Common myeloid progenitor, CD34-positive (primary cell): ENCODE results near the gene KLHDC7B.

Experiments used
- CTCF ChIA-PET: fragments of 350-600 bp; sonication (Branson Sonifier 250); formaldehyde crosslinking; loops from one replicate; lab custom pipeline; 2021; ENCODE audit warnings: antibody characterized with exemption; lab: Charles Lee
- POLR2A ChIA-PET: fragments of 350-600 bp; sonication (Branson Sonifier 250); formaldehyde crosslinking; loops from one replicate; lab custom pipeline; 2021; ENCODE audit warnings: antibody characterized with exemption; lab: Charles Lee
- DNase-seq, 3 donors: peaks; one replicate each; pipeline versions ENCODE4 v3.0.0 to v3.0.0-alpha.2; 2013
- H3K27ac ChIP-seq, 2 experiments: 1 replicate in 1 of 2; 2 replicates in 1 of 2; pipeline ENCODE4 v1.7.0; 2013; ENCODE audit warnings: inconsistent platforms in 2 of 2, low read length in 2 of 2, mild to moderate bottlenecking in 2 of 2, low read depth in 1 of 2, moderate library complexity in 1 of 2; ENCODE audit not compliant: severe bottlenecking in 2 of 2, insufficient read depth in 1 of 2, poor library complexity in 1 of 2
- H3K27me3 ChIP-seq, 5 experiments: replicated peaks in 2 of 5; 1 replicate in 3 of 5; 2 replicates in 2 of 5; pipeline versions ENCODE4 v1.6.1 to v1.7.0; 2013; ENCODE audit warnings: low read length in 4 of 5, mild to moderate bottlenecking in 2 of 5, moderate library complexity in 2 of 5, inconsistent platforms in 1 of 5; ENCODE audit not compliant: insufficient read depth in 5 of 5, control insufficient read depth in 4 of 5
- H3K36me3 ChIP-seq, 4 experiments: 1 replicate in 2 of 4; 2 replicates in 2 of 4; pipeline versions ENCODE4 v1.6.1 to v1.7.0; 2013; ENCODE audit warnings: low read length in 3 of 4, control low read depth in 1 of 4, mild to moderate bottlenecking in 1 of 4; ENCODE audit not compliant: control insufficient read depth in 4 of 4, insufficient read depth in 4 of 4
- H3K4me1 ChIP-seq, 4 experiments: 1 replicate in 3 of 4; 2 replicates in 1 of 4; pipeline versions ENCODE4 v1.6.1 to v1.7.1; 2013; ENCODE audit warnings: low read length in 3 of 4, mild to moderate bottlenecking in 3 of 4, control low read depth in 1 of 4, inconsistent platforms in 1 of 4, moderate library complexity in 1 of 4; ENCODE audit not compliant: control insufficient read depth in 4 of 4, insufficient read depth in 4 of 4; ENCODE audit errors: control extremely low read depth in 1 of 4
- H3K4me3 ChIP-seq, 7 experiments: 1 replicate in 4 of 7; 2 replicates in 3 of 7; pipeline versions ENCODE4 v1.5.1 to v1.7.0; 2013; ENCODE audit warnings: mild to moderate bottlenecking in 7 of 7, low read length in 6 of 7, moderate library complexity in 6 of 7, inconsistent platforms in 2 of 7, low read depth in 2 of 7, control low read depth in 1 of 7; ENCODE audit not compliant: insufficient read depth in 4 of 7, control insufficient read depth in 1 of 7; ENCODE audit errors: extremely low read depth in 1 of 7
- H3K9me3 ChIP-seq, 5 experiments: 1 replicate in 4 of 5; 2 replicates in 1 of 5; pipeline versions ENCODE4 v1.6.1 to v1.7.1; 2013; ENCODE audit warnings: low read length in 4 of 5, mild to moderate bottlenecking in 2 of 5, inconsistent platforms in 1 of 5, low read depth in 1 of 5, moderate library complexity in 1 of 5; ENCODE audit not compliant: control insufficient read depth in 4 of 5, insufficient read depth in 2 of 5; ENCODE audit errors: control extremely low read depth in 1 of 5
- WGBS: methylation state at CpG from one replicate; pipeline ENCODE4 v1.1.5; 2013; ENCODE audit not compliant: insufficient coverage; 5-methylcytosine and 5-hydroxymethylcytosine counted together

Gene KLHDC7B

DNA sequence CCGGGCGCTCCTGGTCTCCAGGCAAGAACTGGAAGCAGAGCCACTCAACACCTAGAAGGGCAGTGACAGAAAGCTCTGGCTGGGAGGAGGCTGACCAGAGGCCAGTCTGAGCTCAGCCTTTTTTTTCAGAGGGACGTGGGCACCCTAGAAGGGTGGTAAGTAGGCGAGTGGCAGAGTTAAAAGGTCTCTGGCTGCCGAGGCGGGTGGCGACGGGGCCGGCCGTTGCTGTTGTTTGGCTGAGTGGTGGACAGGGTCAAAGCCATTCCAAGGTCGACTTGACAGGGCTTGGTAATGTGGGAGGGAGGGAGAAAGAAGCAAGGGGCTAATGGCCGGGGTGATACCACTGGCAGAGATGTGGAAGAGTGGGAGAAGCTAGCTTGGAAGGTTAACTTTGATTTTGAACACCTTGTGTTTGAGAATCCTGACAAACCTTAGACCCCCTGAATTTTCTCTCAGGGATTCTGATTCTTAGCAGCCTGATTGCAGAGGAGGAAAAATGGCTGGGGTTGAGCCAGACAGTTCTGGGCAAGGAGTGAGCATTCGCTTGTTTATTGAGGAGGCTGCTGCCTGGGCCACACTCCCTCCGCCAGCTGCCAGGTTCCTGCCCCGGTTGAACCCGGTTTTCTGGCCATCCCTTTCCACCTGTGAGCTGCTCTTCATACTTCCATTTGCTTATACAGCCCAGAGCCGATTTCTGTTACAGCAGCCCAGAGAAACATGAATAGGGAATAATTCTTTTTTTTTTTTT lies 17.9 kb downstream of the KLHDC7B start:
- H3K36me3 ChIP-seq = peaks cover 0 to 7% (median 3%) of the 10 kb centered on the region in 4 experiments
- no peaks in the 10 kb centered on the region for H3K9me3 ChIP-seq
- CTCF ChIA-PET = interaction anchor here (0.7 to 4.9 kb wide), 18 partner anchors 9 to 93 kb away, joined by 3 to 42 read pairs (median 4); partner anchors contain the start of genes CPT1B, KLHDC7B and SCO2
- peak overlapping the region in 1 of 2 experiments; percentile 34 for H3K27ac ChIP-seq
- peak overlapping the region; percentile 52 to 91 (median 81) for H3K4me3 ChIP-seq
- peaks cover 0 to 12% (median 9%) of the 10 kb centered on the region in 4 experiments for H3K4me1 ChIP-seq
- WGBS = 20% methylated on average over 13 of the region's 17 CpGs
- no peak for DNase-seq
- peaks cover 0 to 7% (median 0%) of the 10 kb centered on the region in 5 experiments for H3K27me3 ChIP-seq
- POLR2A ChIA-PET = interaction anchor here (0.7 to 1.3 kb wide), 3 partner anchors 15 to 23 kb away, joined by 3 to 8 read pairs (median 6); partner anchors contain the start of genes CHKB and CPT1B

DNA sequence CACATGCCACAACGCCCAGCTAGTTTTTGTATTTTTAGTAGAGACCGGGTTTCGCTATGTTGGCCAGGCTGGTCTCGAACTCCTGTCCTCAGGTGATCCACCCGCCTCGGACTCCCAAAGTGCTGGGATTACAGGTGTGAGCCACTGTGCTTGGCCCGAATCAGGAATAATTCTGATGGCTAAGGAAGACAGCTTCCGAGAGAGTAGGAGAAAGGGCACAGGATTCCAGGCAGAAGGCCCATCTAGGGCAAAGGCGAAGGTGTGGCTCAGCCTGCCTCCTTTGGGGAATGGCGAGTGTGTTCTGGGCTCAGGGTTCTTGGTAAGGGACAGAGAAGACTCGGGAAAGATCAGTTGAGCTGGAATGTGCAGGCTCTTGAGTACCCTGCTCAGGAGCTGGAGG lies 18.6 kb downstream of the KLHDC7B start:
- Histone ChIP-seq H3K4me3 (no peak overlapping the region), H3K9me3 (no peaks in the 10 kb centered on the region), H3K4me1 (peaks cover 0 to 12% (median 9%) of the 10 kb centered on the region in 4 experiments), H3K36me3 (peaks cover 0 to 13% (median 6%) of the 10 kb centered on the region in 4 experiments), H3K27ac (no peak overlapping the region), H3K27me3 (peaks cover 0 to 7% (median 0%) of the 10 kb centered on the region in 5 experiments)
- WGBS = 94% methylated on average over 10 of the region's 11 CpGs
- no peak for DNase-seq
- CTCF ChIA-PET = interaction anchor here (1.0 to 4.9 kb wide), 14 partner anchors 8 to 61 kb away, joined by 3 to 42 read pairs (median 6); partner anchors contain the start of genes CPT1B, KLHDC7B and SCO2
- POLR2A ChIA-PET = interaction anchor here (0.6 kb wide), 1 partner anchor 32 kb away, joined by 3 read pairs; no protein-coding TSS in a partner anchor

- ChIA-PET POLR2A (no interaction called here), CTCF (interaction anchor here (0.6 to 1.1 kb wide), 2 partner anchors 23 to 337 kb away, joined by 3 to 5 read pairs; no protein-coding TSS in a partner anchor)
- H3K36me3 ChIP-seq = peaks cover 0 to 43% (median 22%) of the 10 kb centered on the region in 4 experiments
- H3K9me3 ChIP-seq = no peaks in the 10 kb centered on the region
- no peak for DNase-seq
- H3K27me3 ChIP-seq = peaks cover 0 to 5% (median 0%) of the 10 kb centered on the region in 5 experiments
- no peak overlapping the region for H3K27ac ChIP-seq
- 96% methylated on average over 5 of the region's 7 CpGs for WGBS
- H3K4me1 ChIP-seq = peaks cover 0 to 12% (median 9%) of the 10 kb centered on the region in 4 experiments
- H3K4me3 ChIP-seq = no peak overlapping the region
These were observed 22.1 kb downstream of the KLHDC7B start for GRCh38 chr22:50567721-50568252.

GRCh38 chr22:50568626-50569025 lies 22.9 kb downstream of the KLHDC7B start:
- H3K9me3 ChIP-seq = no peaks in the 10 kb centered on the region
- H3K27me3 ChIP-seq = peaks cover 0 to 2% (median 0%) of the 10 kb centered on the region in 5 experiments
- 100% methylated on average over 4 of the region's 7 CpGs for WGBS
- H3K36me3 ChIP-seq = peaks cover 0 to 50% (median 23%) of the 10 kb centered on the region in 4 experiments
- ChIA-PET CTCF (interaction anchor here (0.6 to 1.2 kb wide), 3 partner anchors 24 to 45 kb away, joined by 3 read pairs; partner anchors contain the start of gene SCO2), POLR2A (no interaction called here)
- H3K4me1 ChIP-seq = peaks cover 0 to 4% (median 2%) of the 10 kb centered on the region in 4 experiments
- no peak for DNase-seq
- no peak overlapping the region for H3K4me3 ChIP-seq
- no peak overlapping the region for H3K27ac ChIP-seq

DNA sequence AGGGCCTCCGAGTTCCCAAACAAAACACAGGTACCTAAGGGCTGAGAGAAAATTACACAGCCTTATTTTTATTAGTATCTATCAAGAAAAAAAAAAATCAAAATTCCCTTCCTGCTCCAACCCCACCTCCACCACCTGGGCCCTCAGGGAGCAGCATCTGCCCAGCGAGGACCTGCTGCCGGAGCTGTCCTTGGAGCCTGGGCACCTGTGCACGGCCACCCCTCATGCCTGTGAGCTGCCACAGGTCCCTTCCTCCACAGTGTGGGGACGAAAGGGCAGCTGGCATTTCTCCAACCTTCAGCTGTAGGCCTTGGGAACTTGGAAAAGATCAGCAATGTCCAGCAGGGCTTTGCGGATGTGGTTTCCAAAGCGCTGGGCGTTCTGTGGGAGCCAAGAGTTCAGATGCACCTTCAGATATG lies 23.4 kb downstream of the KLHDC7B start:
- Histone ChIP-seq H3K9me3 (no peaks in the 10 kb centered on the region), H3K27ac (no peak overlapping the region), H3K27me3 (no peaks in the 10 kb centered on the region), H3K4me1 (peaks cover 0 to under 1% (median 0%) of the 10 kb centered on the region in 4 experiments), H3K4me3 (no peak overlapping the region), H3K36me3 (peaks cover 0 to 54% (median 24%) of the 10 kb centered on the region in 4 experiments)
- 96% methylated on average over 7 of the region's 8 CpGs for WGBS
- CTCF ChIA-PET = interaction anchor here (1.2 kb wide), 1 partner anchor 43 kb away, joined by 3 read pairs; the partner anchor contains the start of gene SCO2
- DNase-seq = no peak
- POLR2A ChIA-PET = interaction anchor here (1.0 kb wide), 1 partner anchor 13 kb away, joined by 3 read pairs; the partner anchor contains the start of gene CHKB

GRCh38 chr22:50569896-50570535 lies 24.3 kb downstream of the KLHDC7B start:
- H3K4me1 ChIP-seq = no peaks in the 10 kb centered on the region
- ChIA-PET POLR2A (interaction anchor here (1.0 kb wide), 1 partner anchor 12 kb away, joined by 3 read pairs; the partner anchor contains the start of gene CHKB), CTCF (interaction anchor here (1.0 kb wide), 1 partner anchor 32 kb away, joined by 3 read pairs; no protein-coding TSS in a partner anchor)
- no peaks in the 10 kb centered on the region for H3K9me3 ChIP-seq
- H3K36me3 ChIP-seq = peaks cover 0 to 57% (median 26%) of the 10 kb centered on the region in 4 experiments
- H3K27me3 ChIP-seq = no peaks in the 10 kb centered on the region
- no peak overlapping the region for H3K4me3 ChIP-seq
- no peak overlapping the region for H3K27ac ChIP-seq
- DNase-seq = no peak
- 98% methylated on average over 9 of the region's 13 CpGs for WGBS
